Suppressor macrophage treated with lipopolysaccharide for 4 hours (primary cell): ENCODE results near the gene SEMA3A.
"Not testable (repeated sequence)": the region's sequence is repeated elsewhere in the genome, so short reads cannot be mapped to it uniquely, and the experiment has no call there.

Source experiments
- DNase-seq: peaks from one replicate; pipeline ENCODE4 v3.0.0-alpha.2; 2020

The SEMA3A gene

DNA sequence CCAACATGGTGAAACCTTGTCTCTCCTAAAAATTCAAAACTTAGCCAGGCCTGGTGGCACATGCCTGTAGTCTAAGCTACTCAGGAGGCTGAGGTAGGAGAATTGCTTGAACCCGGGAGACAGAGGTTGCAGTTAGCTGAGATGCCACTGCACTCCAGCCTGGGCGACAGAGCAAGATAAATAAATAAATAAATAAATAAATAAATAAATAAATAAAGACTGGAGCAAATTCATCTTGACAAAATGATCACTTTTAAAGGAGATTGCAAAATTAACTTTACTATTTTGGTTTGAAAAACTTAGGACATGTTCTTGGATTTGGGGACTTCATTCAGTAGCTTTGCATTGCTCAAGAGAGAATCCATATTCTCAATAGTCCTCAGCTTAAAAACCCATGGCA, 137.0 kb downstream of the SEMA3A start:
- DNase-seq, result no peak

DNA sequence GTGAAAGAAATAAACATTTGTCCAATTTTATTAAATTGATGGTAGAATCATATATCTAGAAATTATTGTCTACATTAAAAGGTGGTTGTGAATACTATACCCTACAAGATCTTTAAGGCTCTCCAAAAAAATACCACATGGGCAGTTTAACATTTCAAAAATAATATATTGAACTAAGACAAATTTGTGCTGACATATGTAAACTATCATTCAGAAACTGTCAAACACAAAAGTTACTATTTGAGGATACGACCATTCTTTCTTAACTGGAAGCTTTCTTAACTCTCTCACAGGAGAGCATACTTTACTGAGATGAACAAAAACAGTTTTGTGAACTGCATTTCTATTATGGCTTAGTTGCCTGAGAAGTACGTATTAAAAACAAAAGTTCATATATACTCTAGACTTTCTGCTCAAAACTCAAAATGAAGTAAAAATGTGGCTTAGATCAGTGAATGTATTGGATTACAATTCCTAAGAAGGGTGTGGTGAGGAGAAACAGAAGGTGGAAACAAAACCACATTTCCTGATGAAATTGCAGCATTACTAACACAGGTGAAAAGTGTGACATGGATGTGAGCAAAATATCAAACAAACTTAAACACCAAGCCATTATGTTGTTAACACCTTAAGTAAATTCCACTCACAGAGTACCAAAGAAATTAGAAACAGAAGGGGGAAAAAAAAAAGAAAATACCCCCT, 138.5 kb downstream of the SEMA3A start:
- DNase-seq, result no peak

DNA sequence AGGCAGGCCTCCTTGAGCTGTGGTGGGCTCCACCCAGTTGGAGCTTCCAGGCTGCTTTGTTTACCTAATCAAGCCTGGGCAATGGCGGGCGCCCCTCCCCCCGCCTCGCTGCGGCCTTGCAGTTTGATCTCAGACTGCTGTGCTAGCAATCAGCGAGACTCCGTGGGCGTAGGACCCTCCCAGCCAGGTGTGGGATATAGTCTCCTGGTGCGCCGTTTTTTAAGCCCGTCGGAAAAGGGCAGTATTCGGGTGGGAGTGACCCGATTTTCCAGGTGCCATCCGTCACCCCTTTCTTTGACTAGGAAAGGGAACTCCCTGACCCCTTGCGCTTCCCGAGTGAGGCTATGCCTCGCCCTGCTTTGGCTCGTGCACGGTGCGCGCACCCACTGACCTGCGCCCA, 139.4 kb downstream of the SEMA3A start:
- not testable (repeated sequence) for DNase-seq

DNA sequence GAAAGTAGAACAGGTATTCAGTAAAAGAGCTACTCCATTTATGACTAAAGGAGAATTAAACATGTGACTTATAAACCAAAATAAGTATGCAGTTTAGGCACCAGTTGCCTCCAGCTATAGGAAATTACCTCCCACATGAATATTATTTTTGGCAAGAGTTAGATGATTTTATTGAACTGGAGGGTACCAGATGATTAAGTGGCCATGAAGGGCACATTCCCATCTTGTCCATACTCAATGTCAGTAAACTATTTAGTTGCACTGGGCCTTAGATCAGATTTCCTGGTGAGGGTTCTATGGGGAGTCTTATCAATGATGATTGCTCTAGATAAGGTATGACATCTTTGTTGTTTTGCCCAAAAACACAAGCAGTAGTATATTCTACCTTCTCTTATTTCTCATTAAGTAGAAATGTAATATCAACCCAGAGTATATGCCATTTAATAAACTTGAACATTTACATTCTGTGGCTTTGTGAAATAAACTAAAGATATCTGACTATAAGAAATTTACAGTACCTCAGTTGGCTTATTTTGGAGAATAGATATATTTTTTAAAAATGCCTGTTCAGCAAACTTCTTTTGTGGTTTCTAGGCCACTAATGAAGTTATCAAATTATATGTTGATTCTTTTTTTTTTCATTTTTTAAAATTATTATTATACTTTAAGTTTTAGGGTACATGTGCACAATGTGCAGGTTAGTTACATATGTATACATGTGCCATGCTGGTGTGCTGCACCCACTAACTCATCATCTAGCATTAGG, 145.3 kb downstream of the SEMA3A start:
- no peak for DNase-seq

DNA sequence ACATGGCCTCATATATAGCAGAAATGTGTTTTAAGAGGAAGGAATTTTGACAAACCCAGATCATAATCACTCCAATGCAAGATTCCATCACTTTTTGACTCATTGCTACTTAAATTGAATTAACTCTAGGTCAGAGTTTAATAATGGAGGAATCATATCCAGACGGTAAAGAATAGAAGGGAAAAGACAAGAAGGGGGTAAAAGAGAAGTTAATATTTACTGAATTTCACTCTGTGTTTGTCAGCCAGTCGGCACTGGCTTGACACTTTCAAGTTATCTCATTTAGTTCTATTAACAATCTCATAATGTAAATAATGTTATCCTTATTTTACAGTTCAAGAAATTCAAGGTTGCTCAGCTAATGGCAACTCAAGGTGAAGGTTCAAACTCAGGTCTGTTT, 147.5 kb downstream of the SEMA3A start:
- DNase-seq, result no peak

DNA sequence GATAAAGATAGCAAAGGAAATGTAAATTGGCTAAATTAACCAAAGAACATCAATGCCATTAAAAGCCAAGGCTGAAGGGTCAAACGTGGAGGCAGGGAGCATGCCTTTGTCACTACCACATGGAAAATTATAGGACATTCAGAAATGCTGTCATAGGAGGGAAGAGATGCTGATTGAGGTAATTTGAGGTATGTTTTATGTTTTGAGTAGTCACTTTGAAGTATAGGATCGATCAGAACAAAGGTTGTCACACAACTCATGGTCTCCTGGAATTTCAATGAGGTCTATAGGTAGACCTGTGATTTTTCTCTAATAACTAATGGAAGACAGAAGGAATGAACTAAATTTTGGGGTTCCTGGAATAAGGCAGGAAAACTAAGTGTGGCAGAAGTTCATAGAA, 149.8 kb downstream of the SEMA3A start:
- DNase-seq, result no peak

DNA sequence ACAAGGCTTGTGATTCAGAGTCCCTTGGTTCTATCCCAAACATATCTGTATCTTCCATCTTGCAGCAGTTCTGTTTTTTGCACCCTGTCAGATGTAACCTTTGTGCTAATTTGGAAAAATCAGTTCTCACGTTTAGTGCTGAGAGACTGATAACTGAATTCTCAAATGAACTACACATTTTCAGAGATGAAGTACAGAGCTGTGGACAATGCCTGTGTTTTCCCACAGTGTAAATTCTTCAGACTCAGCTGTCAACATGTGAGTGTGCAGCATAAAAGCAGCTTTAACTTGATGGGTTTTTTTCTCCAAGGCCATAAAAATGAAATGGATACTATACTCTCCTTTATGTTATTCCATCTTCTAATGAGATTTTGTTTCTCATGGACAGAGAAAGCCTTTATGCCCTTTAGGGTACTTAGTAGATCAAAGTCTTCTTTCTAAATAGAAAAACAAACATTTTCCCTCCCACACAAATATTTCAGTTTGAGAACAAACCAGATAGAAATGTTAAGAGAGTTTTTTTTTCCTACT, 150.9 kb downstream of the SEMA3A start:
- no peak for DNase-seq

DNA sequence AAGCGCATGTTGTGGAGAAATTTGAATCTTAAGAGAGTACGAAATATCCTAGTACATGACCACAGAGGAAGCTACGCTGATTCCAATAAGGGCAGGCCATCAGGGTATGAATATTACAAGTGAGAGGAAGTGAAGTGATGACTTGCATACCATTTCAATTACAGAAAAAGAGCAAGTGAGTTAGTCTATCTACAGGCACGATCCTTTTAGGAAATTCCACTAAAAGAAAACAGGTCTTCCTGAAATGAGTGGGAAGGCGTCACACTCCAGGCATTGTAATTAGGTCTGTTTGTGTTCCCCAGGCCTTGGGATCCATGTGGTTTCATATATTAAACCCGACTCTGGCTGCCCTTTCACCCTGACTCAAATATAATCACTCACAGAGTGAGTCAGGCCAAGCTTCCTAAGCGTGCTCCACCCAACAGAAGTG, 152.5 kb downstream of the SEMA3A start:
- DNase-seq, result no peak

DNA sequence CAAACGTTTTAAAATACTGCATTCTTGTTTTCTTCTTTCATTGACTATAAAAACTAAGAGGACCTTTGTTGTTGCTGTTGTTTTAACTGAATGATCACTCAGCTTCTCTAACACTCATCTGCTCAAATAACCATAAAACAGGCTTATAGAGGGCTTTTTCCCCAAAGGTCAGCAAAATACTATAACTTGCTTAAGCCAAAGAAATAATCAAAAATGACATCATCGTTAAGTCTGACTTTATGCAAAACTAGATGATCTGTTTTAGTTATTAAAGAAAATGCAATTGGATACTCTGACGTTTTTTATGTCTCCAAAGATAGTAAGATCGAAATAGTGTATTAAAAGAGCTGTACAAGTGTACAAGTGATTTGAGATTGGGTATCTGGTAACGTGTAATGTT, 152.9 kb downstream of the SEMA3A start:
- DNase-seq, result no peak

DNA sequence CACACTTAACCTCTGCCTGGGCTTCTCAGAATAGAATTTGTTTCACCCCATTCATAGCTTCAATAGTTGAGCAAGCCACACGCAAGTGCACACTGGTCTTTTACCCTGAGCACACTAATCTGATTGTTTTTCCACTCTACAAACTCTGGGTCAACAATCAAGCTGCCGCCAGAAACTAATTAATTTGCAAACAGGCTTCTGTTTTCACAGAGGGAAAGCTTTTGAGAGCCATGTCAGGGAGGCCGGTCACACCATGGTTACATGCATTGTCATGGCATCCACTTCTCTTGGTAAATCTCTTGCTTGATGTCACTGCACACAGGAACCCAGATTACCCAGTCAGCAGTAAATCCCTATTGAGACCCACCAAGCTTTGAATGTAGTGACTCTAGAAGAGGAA, 154.2 kb downstream of the SEMA3A start:
- no peak for DNase-seq

DNA sequence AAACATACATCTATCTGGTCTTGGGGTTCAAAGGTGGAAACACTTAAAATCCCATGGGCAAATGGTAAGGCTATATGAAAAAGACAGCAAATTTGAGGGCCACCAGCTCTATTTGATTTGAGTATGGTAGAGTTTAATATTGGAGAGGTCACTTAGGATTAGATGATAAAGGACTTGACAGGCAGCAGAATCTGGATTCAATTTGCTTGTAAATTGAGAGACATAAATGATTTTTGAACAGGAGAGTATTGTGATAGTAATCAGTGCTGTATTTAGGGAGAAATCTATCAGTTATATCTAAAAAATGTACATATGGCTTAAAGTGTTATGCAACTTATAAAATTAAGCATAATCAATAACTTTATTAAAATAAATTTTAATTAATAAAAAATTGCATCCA, 155.2 kb downstream of the SEMA3A start:
- no peak for DNase-seq

DNA sequence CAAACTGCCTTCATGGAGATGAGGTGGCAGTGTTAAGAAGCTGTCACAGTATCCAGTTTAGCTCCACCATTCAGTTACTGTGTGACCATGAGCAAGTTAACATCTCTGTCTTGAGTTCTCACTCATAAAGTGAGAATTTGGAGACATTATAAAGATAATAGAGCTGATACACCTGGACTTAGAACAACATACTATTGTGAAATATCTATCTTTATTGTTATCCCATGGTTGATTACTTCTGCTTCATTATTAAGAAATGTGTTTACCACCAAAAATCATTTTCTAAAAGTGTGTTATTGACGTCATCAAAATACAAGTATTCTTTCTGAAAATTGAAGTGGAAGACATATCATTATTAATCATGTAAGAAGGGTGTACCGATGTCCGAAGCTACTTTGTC, 166.9 kb downstream of the SEMA3A start:
- no peak for DNase-seq

DNA sequence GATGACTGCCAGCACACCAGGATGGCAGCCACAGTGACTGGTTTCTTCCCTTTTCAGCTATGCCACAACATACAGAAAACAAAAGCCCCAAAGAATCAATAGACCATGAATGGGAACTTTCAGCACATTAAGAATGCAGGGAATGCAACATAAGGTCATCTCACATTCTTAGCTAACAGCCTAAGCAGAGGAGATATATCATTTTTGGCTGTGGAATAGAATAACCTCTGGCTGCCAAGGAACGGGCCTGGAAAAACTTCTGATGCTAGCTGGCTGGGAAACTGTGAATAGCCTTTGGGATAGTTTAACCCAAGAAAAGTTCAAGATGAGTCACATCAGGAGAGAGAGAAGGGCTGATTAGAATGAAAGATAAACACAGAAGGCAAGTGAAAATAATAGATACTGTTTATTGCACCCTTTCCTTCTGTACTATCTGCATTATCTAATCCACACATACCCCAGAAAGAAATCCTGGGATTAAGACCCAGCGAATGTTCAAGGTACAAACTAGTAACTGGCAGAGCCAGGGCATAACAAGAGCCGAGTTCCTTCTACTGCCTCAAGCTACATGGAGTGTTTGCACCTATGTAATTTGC, 169.2 kb downstream of the SEMA3A start:
- DNase-seq, result no peak

DNA sequence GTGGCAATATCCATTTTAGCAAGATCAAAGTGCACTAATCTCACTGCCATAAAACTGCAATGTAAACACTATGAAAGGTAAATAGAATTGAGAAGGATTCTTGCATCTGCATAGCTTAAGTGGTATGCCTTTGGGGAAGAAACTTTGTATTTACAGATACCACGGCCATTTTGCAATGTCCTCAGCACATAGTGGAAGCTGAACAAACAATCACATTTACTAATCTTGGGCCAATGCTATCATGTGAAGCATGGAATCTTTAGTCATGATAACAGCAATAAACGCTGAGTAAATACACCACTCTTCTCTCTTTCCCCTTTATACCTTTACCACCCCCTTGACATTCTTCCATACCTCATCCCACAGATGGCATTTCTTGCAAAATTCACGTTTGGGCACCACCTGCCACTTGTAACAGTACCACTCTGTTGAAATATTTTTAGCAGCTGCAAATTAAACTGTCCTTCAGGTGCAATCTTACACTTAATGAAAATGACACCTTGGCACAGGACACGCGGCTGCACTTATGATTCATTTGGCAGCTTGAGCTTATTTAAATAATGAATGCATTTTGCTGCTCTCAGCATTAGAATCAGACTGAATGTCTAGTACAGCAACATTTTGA, 171.8 kb downstream of the SEMA3A start:
- DNase-seq, result no peak

DNA sequence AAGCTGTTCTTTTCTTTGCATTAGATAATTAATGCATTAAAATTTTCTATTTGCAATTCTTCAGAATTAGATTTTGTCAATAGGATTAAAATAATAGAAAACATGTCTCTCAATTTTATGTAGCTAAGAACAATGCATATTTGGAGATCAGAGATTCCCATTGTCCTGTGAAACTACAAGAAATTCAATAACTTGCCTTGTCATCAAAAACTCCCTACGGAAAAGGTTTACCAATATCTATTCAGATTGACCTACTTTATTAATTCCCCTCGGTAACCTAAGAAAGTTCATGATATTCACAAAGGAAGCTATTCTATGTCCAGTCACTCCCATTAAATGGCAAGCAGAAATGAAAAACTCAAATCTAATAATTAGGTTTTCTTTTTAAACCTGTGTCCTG, 172.6 kb downstream of the SEMA3A start:
- DNase-seq, result no peak

DNA sequence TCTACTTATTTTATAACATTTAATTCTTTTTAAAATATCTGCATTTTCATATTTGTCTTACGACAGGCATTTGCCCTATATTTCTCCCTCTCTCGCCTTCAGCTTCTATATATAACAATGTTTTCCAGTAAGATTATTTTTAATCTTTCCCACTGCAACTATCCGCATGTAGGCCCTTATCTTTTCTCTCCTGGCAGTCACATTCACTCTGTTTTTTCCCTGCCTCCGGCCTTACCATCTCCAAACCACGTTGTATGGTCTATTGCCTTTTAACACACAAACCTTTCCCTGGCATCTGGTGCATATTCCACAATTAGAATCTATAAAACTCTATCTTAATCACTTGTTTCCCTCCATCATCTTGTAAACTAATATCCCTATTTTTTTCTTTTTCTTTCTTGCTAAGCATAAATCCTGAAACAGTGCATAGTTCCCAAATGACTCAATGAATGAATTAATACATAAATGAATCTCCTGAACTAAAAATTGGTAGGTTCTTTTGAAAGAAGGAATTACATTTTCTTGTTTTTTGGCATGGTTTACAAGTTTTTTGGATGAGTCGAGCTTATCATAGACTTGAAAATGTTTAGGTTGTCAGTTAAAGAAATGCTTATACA, 173.2 kb downstream of the SEMA3A start:
- no peak for DNase-seq

DNA sequence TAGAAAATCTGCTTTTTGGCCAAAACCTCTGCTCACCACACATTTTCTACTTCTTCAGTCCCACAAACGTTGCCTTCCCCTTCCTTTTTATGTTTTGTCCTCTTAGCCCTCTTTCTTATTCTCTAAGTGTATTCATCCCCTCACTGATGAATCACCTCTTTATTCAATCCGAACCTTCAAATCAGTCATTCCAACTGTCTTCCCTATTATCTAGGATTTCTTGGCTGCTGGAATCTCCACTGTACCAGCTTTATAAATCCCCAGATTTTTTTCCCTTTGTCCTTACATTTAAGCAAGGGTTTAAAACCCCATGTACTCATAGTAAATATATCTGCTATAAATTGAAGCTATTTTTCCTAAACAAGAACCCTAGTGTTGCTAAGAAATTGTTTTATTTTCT, 176.9 kb downstream of the SEMA3A start:
- no peak for DNase-seq

DNA sequence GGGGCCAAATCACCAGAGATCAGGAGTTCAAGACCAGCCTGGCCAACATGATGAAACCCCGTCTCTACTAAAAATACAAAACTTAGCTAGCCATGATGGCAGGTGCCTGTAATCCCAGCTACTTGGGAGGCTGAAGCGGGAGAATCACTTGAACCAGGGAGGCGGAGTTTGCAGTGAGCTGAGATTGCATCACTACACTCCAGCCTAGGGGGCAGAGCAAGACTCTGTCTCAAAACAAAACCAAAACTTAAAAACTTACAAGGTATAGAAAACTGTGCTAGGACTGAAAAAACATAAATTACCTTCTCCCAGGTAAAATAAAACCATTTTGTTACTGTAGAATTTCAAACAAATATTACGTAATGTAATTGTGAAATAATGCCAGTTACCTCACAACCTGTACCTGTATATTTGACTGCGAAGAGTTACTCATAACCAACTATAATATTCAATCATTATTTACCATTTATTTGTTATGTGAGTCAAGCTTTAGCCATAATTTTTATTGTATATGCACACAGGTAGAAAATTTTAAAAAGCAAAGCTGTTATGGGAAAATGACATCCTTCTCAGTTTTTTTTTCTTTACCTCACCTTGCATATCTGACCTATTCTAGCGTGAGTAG, 180.9 kb downstream of the SEMA3A start:
- DNase-seq, result no peak

DNA sequence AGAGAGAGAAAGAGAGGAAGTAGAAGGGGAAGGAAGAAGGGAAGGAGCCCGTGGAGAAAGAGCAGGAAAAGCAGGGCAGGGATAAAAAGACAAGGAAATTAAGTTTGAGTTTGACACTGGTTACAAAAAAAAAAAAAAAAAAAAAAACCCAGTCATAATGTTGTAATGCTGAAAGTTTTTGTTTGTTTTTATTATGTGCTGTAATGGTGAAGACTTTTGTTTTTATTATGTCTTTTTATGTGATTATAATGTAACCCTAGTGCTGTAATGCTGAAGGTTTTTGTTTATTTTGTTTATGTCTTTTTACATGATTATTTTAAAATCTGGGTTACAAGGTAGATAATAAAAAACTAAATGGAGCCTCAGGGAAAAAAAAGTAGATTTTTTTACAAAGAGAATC, 184.8 kb downstream of the SEMA3A start:
- no peak for DNase-seq

DNA sequence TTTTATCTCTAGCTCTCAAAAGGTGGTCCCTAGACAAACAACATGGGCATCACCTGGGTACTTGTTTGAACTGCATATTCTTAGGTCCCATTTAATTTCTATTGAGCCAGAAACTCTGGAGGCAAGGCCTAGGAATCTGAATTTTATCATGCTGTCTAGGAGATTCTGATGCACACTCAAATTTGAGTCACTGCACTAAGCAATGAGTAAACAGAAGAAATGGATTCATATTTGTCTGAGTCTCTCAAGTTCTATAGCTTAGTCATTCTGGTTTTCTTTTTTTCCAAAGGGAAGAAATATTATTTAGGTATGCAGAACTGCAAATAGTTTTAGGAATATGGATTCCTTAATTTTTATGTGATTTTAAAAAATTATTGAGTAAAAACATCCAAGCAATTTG, 185.5 kb downstream of the SEMA3A start:
- no peak for DNase-seq

DNA sequence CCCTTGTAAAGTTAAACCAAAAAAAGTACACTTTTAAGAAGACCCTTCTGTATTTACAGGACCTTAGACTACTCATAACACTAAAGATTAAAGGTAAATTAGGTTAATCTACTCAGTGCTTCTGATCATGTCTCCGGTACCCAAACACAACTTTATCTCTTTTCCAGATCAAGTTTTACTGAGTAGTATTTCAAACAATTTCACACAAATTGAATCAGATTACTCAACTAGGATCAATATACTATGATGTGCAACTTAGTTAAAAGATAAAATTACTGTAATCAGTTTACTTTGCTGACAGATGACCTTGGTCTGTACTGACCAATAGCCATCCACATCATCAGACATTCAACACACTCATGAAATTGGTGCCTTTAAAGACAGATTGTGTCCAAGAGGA, 191.4 kb downstream of the SEMA3A start:
- no peak for DNase-seq

DNA sequence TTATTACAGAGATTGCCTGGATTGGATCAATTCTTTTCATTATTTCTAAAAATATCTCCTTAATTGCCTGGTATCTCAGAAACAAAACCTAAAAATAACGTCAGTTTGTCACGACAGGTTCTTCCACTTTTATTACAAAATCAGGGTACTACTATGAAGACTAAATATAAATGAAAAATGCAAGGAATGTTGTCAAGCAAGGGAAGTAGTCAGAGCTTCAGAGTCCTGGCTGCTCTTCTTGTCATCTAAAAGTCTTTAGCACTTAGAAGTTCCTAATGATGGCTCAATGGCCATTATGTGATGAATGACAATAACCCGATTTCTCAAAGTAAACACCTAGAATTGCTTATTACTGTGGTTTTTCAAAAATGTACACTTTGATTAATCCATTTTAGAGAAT, 192.2 kb downstream of the SEMA3A start:
- no peak for DNase-seq

DNA sequence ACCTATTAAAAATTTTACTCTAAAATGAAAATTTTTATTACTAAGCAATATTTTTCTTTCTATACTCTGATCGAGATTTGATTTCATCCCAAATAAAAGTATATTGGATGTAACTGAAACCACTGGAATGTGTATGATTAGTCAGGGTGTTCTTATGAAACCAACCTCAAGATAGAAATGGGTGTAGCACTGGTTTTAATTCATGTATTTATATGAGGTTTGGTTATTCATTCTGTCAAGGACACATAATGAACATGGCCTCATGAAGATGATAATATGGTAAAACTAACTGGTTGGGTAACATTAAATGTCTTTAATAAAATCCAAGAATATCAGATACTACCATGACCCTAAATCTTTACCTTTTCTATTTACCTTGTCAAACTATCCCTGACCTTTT, 197.7 kb downstream of the SEMA3A start:
- DNase-seq, result no peak
